ENCODE measurements around the gene FBXO44. TPM values are rescaled to one million over a fixed set of nuclear protein-coding genes. Genes with fewer than 3 reads are reported as not detected.
"Not testable (repeated sequence)": the region's sequence is repeated elsewhere in the genome, so short reads cannot be mapped to it uniquely, and the experiment has no call there.

The FBXO44 gene
- 9.0 TPM for polyA plus RNA-seq (2013)

- Histone ChIP-seq H3K36me3 (ENCODE audit: control insufficient read depth in 4 of 4, insufficient read depth in 4 of 4, low read length in 3 of 4) (peaks cover 0 to 4% (median 0%) of the 10 kb centered on the region in 4 experiments), H3K27ac (ENCODE audit: insufficient read depth in 1 of 2, low read depth in 1 of 2, low read length in 2 of 2, poor library complexity in 1 of 2, severe bottlenecking in 2 of 2) (no peak within 1 kb of the TSS), H3K4me1 (ENCODE audit: control extremely low read depth in 1 of 4, control insufficient read depth in 4 of 4, insufficient read depth in 4 of 4, low read length in 3 of 4) (peaks cover 0 to 26% (median 25%) of the 10 kb centered on the region in 4 experiments), H3K9me3 (ENCODE audit: control extremely low read depth in 1 of 5, control insufficient read depth in 4 of 5, insufficient read depth in 2 of 5, low read depth in 1 of 5, low read length in 4 of 5) (no peaks in the 10 kb centered on the region), H3K27me3 (replicated peaks in 2 of 5; ENCODE audit: control insufficient read depth in 4 of 5, insufficient read depth in 5 of 5, low read length in 4 of 5) (peaks cover 2 to 38% (median 11%) of the 10 kb centered on the region in 5 experiments), H3K4me3 (ENCODE audit: control insufficient read depth in 1 of 7, extremely low read depth in 1 of 7, insufficient read depth in 4 of 7, low read depth in 2 of 7, low read length in 6 of 7) (peak within 1 kb of the TSS; percentile 18 to 75 (median 60))
- peak in 1 of 3 donors; percentile 36 for DNase-seq
- ChIA-PET POLR2A (no interaction called here), CTCF (interaction anchor here (0.8 to 4.0 kb wide), 6 partner anchors 8 to 65 kb away, joined by 3 to 14 read pairs (median 3); no protein-coding TSS in a partner anchor)
- WGBS (ENCODE audit: insufficient coverage): 11% methylated on average over 60 of the region's 94 CpGs
These were observed at the start of gene FBXO44, which contains the start of gene FBXO2 for GRCh38 chr1:11654137-11654938. Gene FBXO44 (plus strand): TSS chr1:11654877. CDS start chr1:11655836, 959 bp downstream. Gene FBXO2 (minus strand): TSS chr1:11654429. CDS start chr1:11654340, 89 bp downstream.

- 96% methylated on average over 5 of the region's 6 CpGs for WGBS (ENCODE audit: insufficient coverage)
- H3K4me1 ChIP-seq (ENCODE audit: control extremely low read depth in 1 of 4, control insufficient read depth in 4 of 4, insufficient read depth in 4 of 4, low read length in 3 of 4): no peaks in the 10 kb centered on the region
These were observed 47.9 kb upstream of the FBXO44 start for GRCh38 chr1:11606775-11607174.

GRCh38 chr1:11608596-11609130, 46.0 kb upstream of the FBXO44 start:
- POLR2A ChIA-PET; CTCF ChIA-PET; H3K27ac ChIP-seq (ENCODE audit: insufficient read depth in 1 of 2, low read depth in 1 of 2, low read length in 2 of 2, poor library complexity in 1 of 2, severe bottlenecking in 2 of 2); DNase-seq; H3K4me3 ChIP-seq (ENCODE audit: control insufficient read depth in 1 of 7, extremely low read depth in 1 of 7, insufficient read depth in 4 of 7, low read depth in 2 of 7, low read length in 6 of 7); H3K36me3 ChIP-seq (ENCODE audit: control insufficient read depth in 4 of 4, insufficient read depth in 4 of 4, low read length in 3 of 4); H3K9me3 ChIP-seq (ENCODE audit: control extremely low read depth in 1 of 5, control insufficient read depth in 4 of 5, insufficient read depth in 2 of 5, low read depth in 1 of 5, low read length in 4 of 5); H3K27me3 ChIP-seq (replicated peaks in 2 of 5; ENCODE audit: control insufficient read depth in 4 of 5, insufficient read depth in 5 of 5, low read length in 4 of 5); H3K4me1 ChIP-seq (ENCODE audit: control extremely low read depth in 1 of 4, control insufficient read depth in 4 of 4, insufficient read depth in 4 of 4, low read length in 3 of 4): not testable (repeated sequence)
- 95% methylated on average over 20 of the region's 37 CpGs for WGBS (ENCODE audit: insufficient coverage)

More at GRCh38 chr1:11606775-11607174, 47.9 kb upstream of the FBXO44 start:
- DNase-seq: no peak
- H3K36me3 ChIP-seq (ENCODE audit: control insufficient read depth in 4 of 4, insufficient read depth in 4 of 4, low read length in 3 of 4): no peaks in the 10 kb centered on the region
- no peak overlapping the region for H3K27ac ChIP-seq (ENCODE audit: insufficient read depth in 1 of 2, low read depth in 1 of 2, low read length in 2 of 2, poor library complexity in 1 of 2, severe bottlenecking in 2 of 2)
- no peak overlapping the region for H3K4me3 ChIP-seq (ENCODE audit: control insufficient read depth in 1 of 7, extremely low read depth in 1 of 7, insufficient read depth in 4 of 7, low read depth in 2 of 7, low read length in 6 of 7)
- ChIA-PET POLR2A (no interaction called here), CTCF (no interaction called here)
- peaks cover 0 to 5% (median 0%) of the 10 kb centered on the region in 5 experiments for H3K9me3 ChIP-seq (ENCODE audit: control extremely low read depth in 1 of 5, control insufficient read depth in 4 of 5, insufficient read depth in 2 of 5, low read depth in 1 of 5, low read length in 4 of 5)
- H3K27me3 ChIP-seq (replicated peaks in 2 of 5; ENCODE audit: control insufficient read depth in 4 of 5, insufficient read depth in 5 of 5, low read length in 4 of 5): peaks cover 0 to 5% (median 0%) of the 10 kb centered on the region in 5 experiments

- POLR2A ChIA-PET; H3K4me1 ChIP-seq (ENCODE audit: control extremely low read depth in 1 of 4, control insufficient read depth in 4 of 4, insufficient read depth in 4 of 4, low read length in 3 of 4); H3K4me3 ChIP-seq (ENCODE audit: control insufficient read depth in 1 of 7, extremely low read depth in 1 of 7, insufficient read depth in 4 of 7, low read depth in 2 of 7, low read length in 6 of 7); H3K27me3 ChIP-seq (replicated peaks in 2 of 5; ENCODE audit: control insufficient read depth in 4 of 5, insufficient read depth in 5 of 5, low read length in 4 of 5); DNase-seq; H3K36me3 ChIP-seq (ENCODE audit: control insufficient read depth in 4 of 4, insufficient read depth in 4 of 4, low read length in 3 of 4); CTCF ChIA-PET; H3K27ac ChIP-seq (ENCODE audit: insufficient read depth in 1 of 2, low read depth in 1 of 2, low read length in 2 of 2, poor library complexity in 1 of 2, severe bottlenecking in 2 of 2); H3K9me3 ChIP-seq (ENCODE audit: control extremely low read depth in 1 of 5, control insufficient read depth in 4 of 5, insufficient read depth in 2 of 5, low read depth in 1 of 5, low read length in 4 of 5): not testable (repeated sequence)
- 90% methylated on average over 7 of the region's 13 CpGs for WGBS (ENCODE audit: insufficient coverage)
These were observed 45.3 kb upstream of the FBXO44 start for GRCh38 chr1:11609378-11609777.

GRCh38 chr1:11610629-11611180, 44.0 kb upstream of the FBXO44 start:
- 64% methylated on average over 6 of the region's 6 CpGs for WGBS (ENCODE audit: insufficient coverage)
- POLR2A ChIA-PET: no interaction called here
- Histone ChIP-seq H3K27me3 (replicated peaks in 2 of 5; ENCODE audit: control insufficient read depth in 4 of 5, insufficient read depth in 5 of 5, low read length in 4 of 5) (peaks cover 0 to 5% (median 2%) of the 10 kb centered on the region in 5 experiments), H3K27ac (ENCODE audit: insufficient read depth in 1 of 2, low read depth in 1 of 2, low read length in 2 of 2, poor library complexity in 1 of 2, severe bottlenecking in 2 of 2) (no peak overlapping the region), H3K9me3 (ENCODE audit: control extremely low read depth in 1 of 5, control insufficient read depth in 4 of 5, insufficient read depth in 2 of 5, low read depth in 1 of 5, low read length in 4 of 5) (peaks cover 0 to 5% (median 0%) of the 10 kb centered on the region in 5 experiments), H3K36me3 (ENCODE audit: control insufficient read depth in 4 of 4, insufficient read depth in 4 of 4, low read length in 3 of 4) (no peaks in the 10 kb centered on the region), H3K4me3 (ENCODE audit: control insufficient read depth in 1 of 7, extremely low read depth in 1 of 7, insufficient read depth in 4 of 7, low read depth in 2 of 7, low read length in 6 of 7) (no peak overlapping the region), H3K4me1 (ENCODE audit: control extremely low read depth in 1 of 4, control insufficient read depth in 4 of 4, insufficient read depth in 4 of 4, low read length in 3 of 4) (no peaks in the 10 kb centered on the region)
- DNase-seq: no peak
- CTCF ChIA-PET: no interaction called here

- Histone ChIP-seq H3K27me3 (replicated peaks in 2 of 5; ENCODE audit: control insufficient read depth in 4 of 5, insufficient read depth in 5 of 5, low read length in 4 of 5) (peaks cover 0 to 7% (median 2%) of the 10 kb centered on the region in 5 experiments), H3K4me1 (ENCODE audit: control extremely low read depth in 1 of 4, control insufficient read depth in 4 of 4, insufficient read depth in 4 of 4, low read length in 3 of 4) (no peaks in the 10 kb centered on the region), H3K27ac (ENCODE audit: insufficient read depth in 1 of 2, low read depth in 1 of 2, low read length in 2 of 2, poor library complexity in 1 of 2, severe bottlenecking in 2 of 2) (no peak overlapping the region), H3K36me3 (ENCODE audit: control insufficient read depth in 4 of 4, insufficient read depth in 4 of 4, low read length in 3 of 4) (no peaks in the 10 kb centered on the region), H3K4me3 (ENCODE audit: control insufficient read depth in 1 of 7, extremely low read depth in 1 of 7, insufficient read depth in 4 of 7, low read depth in 2 of 7, low read length in 6 of 7) (no peak overlapping the region), H3K9me3 (ENCODE audit: control extremely low read depth in 1 of 5, control insufficient read depth in 4 of 5, insufficient read depth in 2 of 5, low read depth in 1 of 5, low read length in 4 of 5) (peaks cover 0 to 4% (median 0%) of the 10 kb centered on the region in 5 experiments)
- CTCF ChIA-PET: interaction anchor here (0.8 to 1.4 kb wide), 2 partner anchors 17 to 19 kb away, joined by 3 read pairs; no protein-coding TSS in a partner anchor
- POLR2A ChIA-PET: no interaction called here
- DNase-seq: peak in 1 of 3 donors; percentile 3
- 27% methylated on average over 3 of the region's 7 CpGs for WGBS (ENCODE audit: insufficient coverage)
These were observed 42.9 kb upstream of the FBXO44 start for GRCh38 chr1:11611638-11612327.
